ENCODE results near the gene SH2D3A.

Gene SH2D3A

DNA sequence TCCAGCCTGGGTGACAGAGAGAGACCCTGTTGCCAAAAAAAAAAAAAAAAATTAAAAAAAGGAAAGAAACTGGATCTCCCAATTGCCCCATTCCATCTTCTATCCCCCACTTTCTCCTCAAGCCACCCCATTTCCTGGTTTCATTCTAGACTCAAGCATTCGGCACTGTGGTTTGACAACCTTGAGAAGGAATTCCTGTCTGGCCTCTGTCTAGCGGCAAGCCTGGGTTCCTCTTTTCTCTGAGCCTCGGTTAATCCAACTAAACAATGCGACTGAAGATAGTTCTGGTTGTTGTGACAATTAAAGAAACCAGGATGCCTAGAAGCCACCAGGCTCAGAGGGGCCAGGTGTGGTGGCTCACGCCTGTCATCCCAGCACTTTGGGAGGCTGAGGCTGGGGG, 43.5 kb downstream of the SH2D3A start:
- TF ChIP-seq, protein P1, sequence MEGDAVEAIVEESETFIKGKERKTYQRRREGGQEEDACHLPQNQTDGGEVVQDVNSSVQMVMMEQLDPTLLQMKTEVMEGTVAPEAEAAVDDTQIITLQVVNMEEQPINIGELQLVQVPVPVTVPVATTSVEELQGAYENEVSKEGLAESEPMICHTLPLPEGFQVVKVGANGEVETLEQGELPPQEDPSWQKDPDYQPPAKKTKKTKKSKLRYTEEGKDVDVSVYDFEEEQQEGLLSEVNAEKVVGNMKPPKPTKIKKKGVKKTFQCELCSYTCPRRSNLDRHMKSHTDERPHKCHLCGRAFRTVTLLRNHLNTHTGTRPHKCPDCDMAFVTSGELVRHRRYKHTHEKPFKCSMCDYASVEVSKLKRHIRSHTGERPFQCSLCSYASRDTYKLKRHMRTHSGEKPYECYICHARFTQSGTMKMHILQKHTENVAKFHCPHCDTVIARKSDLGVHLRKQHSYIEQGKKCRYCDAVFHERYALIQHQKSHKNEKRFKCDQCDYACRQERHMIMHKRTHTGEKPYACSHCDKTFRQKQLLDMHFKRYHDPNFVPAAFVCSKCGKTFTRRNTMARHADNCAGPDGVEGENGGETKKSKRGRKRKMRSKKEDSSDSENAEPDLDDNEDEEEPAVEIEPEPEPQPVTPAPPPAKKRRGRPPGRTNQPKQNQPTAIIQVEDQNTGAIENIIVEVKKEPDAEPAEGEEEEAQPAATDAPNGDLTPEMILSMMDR (IDR thresholded peaks at IDR 0.05; ENCODE audit: low read depth, low read length, missing control alignments): no peak
- H3K4me3 ChIP-seq (ENCODE audit: low read depth, low read length): no peak overlapping the region
- DNase-seq (ENCODE audit: low read depth): no peak

- TF ChIP-seq, protein P1 (IDR thresholded peaks at IDR 0.05; ENCODE audit: low read depth, low read length, missing control alignments): no peak
- no peak overlapping the region for H3K4me3 ChIP-seq (ENCODE audit: low read depth, low read length)
- no peak for DNase-seq (ENCODE audit: low read depth)
These were observed 44.1 kb downstream of the SH2D3A start for GRCh38 chr19:6723108-6723618.

- H3K4me3 ChIP-seq (ENCODE audit: low read depth, low read length): peak overlapping the region; percentile 10; the same call in 1 of the 2 replicates
- peak; percentile 71 for DNase-seq (ENCODE audit: low read depth)
These were observed 45.5 kb downstream of the SH2D3A start for GRCh38 chr19:6721773-6722172.

DNA sequence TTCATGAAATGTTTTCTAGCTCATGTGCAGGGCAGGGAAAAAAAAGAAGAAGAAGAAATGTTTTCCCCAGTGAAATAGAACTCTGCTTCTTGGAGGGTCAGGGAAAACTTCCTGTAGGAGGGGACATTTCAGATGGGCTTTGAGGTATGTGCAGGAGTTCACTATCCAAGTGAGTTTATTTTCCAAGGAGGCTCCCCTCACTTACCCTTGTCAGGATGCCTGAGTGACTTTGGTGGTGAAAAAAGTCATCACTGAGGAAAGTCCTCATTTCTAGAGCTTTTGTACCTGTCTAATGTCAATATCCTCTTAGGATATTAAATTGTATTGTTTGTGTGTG, 46.1 kb downstream of the SH2D3A start:
- no peak overlapping the region for H3K4me3 ChIP-seq (ENCODE audit: low read depth, low read length)
- TF ChIP-seq, protein P1 (IDR thresholded peaks at IDR 0.05; ENCODE audit: low read depth, low read length, missing control alignments): no peak
- DNase-seq (ENCODE audit: low read depth): no peak

More at GRCh38 chr19:6721773-6722172, 45.5 kb downstream of the SH2D3A start:
- TF ChIP-seq, protein P1 (IDR thresholded peaks at IDR 0.05; ENCODE audit: low read depth, low read length, missing control alignments): no peak

GRCh38 chr19:6720369-6721137, 46.7 kb downstream of the SH2D3A start, which contains the start of gene C3:
Gene C3, minus strand, starts transcription at chr19:6720650. Its CDS starts 61 bp downstream, at chr19:6720589.
- DNase-seq (ENCODE audit: low read depth): no peak
- TF ChIP-seq, protein P1 (IDR thresholded peaks at IDR 0.05; ENCODE audit: low read depth, low read length, missing control alignments): no peak
- no peak within 1 kb of the TSS for H3K4me3 ChIP-seq (ENCODE audit: low read depth, low read length)

DNA sequence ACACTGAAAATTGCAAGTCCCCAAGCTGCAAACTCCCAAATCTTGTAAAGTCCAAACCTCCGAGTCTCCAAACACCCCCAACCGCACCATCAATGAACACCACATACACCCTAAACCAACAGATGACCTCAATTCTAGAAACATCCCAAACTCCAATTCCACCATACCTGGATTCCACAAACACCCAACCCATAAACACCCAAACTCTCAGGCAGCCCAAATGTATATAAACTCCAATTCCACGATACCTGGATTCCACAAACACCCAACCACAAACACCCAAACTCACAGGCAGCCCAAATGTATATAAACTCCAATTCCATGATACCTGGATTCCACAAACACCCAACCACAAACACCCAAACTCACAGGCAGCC, 47.3 kb downstream of the SH2D3A start:
- TF ChIP-seq, protein P1 (IDR thresholded peaks at IDR 0.05; ENCODE audit: low read depth, low read length, missing control alignments): no peak
- H3K4me3 ChIP-seq (ENCODE audit: low read depth, low read length): no peak overlapping the region
- DNase-seq (ENCODE audit: low read depth): no peak

- TF ChIP-seq, protein P1 (IDR thresholded peaks at IDR 0.05; ENCODE audit: low read depth, low read length, missing control alignments): no peak
- H3K4me3 ChIP-seq (ENCODE audit: low read depth, low read length): no peak overlapping the region
- DNase-seq (ENCODE audit: low read depth): no peak
These were observed 47.7 kb downstream of the SH2D3A start for GRCh38 chr19:6719540-6719861.
